T1000 (cell line): ENCODE measurements around the gene RGS7BP.
"Not testable (repeated sequence)": the region's sequence is repeated elsewhere in the genome, so short reads cannot be mapped to it uniquely, and the experiment has no call there.

Experiments used
- DNase-seq: peaks from one replicate; lab custom pipeline; 2025; ENCODE audit warnings: mixed read lengths; lab: John Stamatoyannopoulos, UW

The RGS7BP gene

DNA sequence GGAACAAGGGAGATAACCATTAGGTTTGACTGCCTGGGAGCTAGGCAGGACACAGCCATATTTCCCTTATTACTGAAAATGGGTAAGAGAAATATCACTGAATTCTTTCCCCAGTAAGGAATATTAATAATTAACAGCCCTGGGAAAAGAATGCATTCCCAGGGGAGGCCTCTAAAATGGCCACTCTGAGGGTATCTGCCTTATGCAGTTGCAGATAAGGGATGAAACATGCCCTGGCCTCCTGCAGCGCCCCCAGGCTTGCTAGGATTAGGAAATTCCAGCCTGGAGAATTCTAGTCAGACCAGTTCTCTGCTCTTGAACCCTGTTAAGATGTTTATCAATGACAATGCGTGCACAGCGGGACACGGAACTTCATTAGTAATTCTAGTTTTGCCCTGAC is 52.8 kb downstream of the RGS7BP start:
- not testable (repeated sequence) for DNase-seq

DNA sequence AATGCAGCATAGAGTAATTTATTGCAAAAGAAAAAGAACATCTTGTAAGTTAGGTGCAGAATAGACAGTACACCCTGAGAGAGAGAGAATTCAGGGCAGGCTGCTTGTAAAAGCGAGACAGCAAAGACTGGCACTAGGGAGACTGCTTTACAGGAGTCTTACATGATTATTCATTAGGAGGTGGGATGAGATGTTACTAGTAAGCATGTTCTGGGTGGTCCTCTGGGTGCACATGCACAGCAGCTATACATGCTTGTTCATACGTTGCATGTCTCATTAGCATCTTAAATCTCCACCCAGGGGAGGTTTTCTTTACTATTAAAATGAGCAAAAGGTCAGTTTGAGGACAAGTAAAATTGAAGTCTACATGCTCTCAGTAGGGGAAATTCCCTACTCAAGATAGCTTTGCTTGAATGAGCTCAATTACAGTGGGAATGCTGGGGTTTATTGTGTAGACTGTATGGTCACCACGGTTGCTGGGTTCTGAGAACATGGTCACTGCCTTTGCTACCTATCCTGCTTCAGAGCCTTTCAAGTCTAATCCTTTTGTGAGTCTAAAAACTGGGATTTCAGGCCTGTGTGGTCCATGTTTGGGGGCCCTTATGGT is 60.6 kb downstream of the RGS7BP start:
- DNase-seq, result no peak

DNA sequence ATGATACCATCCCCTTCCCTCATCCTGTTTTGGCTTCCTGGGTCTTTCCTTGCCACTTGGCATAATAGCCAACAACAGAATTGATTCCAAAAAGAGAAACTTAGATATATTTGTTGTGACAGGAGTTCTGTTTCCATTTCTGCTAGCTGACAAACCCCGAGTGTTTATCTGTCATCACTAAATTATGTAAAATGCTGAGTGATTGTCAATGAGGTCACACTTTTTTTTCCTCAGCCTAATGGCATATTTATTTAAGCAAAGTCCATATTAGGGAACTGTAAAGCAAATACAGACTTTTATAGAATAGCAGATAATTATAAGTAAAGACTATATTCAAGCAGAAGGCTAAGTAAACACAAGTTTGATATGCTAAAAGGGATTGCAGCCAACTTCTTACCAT is 64.0 kb downstream of the RGS7BP start:
- no peak for DNase-seq

DNA sequence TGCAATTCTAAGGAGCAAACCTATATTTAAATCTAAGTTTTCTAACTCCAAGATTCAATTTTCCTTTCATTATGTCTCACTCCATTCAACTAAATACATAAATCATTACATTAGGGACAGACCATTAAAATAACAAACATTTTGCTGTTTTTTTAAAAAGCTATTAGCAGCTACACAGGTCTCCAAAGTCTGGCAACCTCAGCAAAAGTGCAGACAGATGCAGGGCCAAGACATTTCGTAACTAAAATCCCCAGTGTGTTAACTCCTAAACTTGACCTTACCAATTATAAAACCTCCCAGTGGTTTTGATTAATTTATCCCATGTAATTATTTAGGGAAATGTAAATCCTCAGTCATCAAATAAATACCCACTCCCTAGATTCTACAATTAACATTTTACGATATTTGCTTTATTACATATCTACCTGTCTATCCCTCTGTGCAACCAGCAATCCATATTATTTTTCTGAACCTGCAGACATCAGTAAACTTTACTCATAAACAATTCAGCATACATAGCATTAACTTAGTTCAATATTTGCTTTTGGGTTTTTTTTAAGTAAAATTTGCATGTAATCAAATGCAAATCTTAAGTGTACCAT is 64.7 kb downstream of the RGS7BP start:
- no peak for DNase-seq

DNA sequence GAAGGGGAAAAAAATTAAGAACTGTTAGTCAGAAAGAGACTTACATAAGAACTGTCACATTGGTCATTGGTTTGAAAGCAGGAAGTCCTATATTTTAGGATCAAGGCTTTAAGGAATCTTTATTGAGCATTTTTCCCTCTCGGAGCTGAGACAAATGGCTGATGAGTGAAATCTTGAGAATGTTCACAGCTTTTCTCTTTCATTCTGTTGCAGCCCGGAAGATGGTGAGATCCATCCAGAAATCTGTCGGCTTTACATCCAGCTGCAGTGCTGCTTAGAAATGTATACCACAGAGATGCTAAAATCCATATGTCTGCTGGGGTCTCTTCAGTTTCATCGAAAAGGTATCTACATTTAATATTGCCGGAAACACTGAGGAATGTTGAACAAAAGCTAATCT is 69.7 kb downstream of the RGS7BP start:
- DNase-seq, result no peak

DNA sequence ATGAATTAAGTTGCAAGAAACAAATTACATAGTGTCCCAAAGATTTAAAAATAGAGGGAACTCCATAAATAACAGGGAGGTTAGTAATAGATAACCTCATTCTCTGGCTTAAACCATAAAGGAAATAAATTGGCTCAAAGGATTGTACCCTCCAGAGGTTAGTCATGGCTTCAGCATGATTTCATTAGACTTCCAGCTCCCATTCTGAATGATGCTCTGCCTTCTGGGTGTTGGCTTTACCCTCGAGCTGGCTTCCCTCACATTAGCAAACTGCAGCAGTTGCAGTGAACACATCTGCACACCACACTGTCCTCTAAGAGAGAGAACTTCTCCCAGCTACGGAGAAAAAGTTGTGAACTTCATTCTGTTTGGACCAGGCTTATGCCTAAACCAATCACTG is 70.4 kb downstream of the RGS7BP start:
- no peak for DNase-seq

DNA sequence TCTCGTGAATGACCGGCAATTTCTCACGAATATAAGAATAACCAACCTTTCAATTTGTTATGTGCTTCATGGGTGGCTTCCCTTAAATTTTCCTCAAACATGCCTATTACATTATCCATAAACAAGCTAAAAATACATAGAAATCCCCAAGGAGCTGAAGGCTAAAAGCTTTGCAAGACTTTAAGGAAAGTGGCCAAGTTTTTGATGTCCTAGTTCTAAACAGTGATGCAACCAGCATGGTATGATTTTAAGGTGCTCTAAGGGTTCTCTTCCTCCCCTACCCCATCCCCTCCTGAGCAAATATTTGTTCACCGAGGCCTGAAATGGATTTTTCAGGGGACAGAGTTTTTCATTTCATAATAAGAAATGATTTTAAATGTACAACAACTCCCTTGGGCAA is 79.8 kb downstream of the RGS7BP start:
- no peak for DNase-seq

DNA sequence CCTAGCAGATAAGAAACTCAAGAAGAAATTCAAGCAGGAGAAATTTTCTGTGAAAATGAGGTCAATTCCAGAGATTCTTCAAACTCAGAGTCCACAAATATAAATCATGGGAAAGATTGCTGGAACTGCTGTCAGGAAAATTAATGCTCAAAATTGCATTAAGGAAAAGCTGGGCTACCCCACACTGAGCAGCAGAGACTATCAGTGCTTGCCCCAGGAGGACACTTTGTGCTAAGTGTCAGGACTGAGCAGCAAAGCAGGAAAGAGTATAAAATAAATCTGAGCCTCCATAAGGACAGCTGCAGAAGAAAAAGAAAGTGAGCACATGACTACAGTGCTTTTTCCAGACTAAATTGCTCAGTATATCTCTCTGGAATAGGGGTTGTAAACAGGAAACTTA is 81.6 kb downstream of the RGS7BP start:
- no peak for DNase-seq

DNA sequence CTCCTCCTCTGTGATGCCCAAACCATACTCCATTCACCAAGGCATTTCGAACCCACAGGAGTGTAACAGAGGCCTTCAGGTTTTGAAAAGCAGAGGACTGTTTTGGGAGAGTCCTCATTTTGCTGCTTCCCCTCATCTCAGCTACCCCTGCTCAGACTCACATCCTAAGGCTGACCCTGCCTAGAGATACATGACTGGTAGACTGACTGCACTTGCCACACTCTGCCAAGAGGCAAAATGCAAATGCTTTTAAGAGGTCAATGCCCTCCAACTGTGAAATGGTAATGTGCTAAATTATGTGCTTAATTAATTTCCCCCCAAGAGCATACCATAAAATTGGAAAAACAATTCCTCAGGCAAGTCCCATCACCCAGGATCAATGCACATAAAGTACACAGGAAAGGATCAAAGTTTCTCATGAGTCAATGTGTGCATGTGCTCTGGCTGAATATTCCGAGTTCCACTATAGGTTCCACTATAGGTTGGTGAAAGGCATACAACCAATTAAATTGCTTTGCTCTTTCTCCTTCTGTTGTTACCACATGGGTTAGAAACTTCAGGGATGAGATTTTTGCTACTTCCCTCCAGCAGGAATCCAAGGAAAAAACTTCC is 87.0 kb downstream of the RGS7BP start:
- no peak for DNase-seq

DNA sequence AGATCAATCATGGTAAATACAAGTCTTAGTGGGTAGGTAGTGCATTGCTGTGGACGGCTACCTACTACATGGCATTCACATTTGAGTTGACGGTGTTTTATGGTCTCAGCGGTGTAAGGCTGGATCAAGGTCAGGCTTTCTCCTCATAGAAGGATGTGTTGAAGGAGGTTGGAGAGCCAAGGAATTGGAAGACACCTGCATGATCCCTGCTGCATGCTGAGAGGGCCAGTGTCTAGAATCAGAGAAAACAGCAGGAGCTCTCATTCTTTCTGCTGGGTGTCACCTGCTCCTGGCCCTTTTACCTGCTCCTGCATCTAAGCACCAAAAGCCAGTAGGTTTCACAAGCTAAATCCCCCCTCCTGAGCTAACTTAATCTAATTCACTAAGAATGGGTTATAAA is 88.2 kb downstream of the RGS7BP start:
- no peak for DNase-seq

DNA sequence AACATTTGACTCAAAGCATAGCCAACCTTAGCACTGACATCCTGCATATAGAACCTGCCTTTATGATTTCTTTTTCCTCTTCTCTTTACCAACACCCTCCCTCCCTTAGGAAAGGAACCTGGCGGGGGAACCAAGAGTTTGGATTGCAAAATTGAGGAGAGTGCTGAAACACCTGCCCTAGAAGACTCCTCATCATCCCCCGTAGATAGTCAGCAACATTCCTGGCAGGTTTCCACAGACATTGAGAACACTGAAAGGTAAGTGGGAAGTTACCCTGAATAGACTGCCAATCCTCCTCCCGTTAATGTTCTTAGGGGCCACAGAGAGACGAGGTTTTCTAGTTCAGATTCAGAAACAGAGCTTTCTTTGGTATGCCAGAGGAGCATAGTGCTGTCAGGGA is 88.8 kb downstream of the RGS7BP start:
- no peak for DNase-seq

DNA sequence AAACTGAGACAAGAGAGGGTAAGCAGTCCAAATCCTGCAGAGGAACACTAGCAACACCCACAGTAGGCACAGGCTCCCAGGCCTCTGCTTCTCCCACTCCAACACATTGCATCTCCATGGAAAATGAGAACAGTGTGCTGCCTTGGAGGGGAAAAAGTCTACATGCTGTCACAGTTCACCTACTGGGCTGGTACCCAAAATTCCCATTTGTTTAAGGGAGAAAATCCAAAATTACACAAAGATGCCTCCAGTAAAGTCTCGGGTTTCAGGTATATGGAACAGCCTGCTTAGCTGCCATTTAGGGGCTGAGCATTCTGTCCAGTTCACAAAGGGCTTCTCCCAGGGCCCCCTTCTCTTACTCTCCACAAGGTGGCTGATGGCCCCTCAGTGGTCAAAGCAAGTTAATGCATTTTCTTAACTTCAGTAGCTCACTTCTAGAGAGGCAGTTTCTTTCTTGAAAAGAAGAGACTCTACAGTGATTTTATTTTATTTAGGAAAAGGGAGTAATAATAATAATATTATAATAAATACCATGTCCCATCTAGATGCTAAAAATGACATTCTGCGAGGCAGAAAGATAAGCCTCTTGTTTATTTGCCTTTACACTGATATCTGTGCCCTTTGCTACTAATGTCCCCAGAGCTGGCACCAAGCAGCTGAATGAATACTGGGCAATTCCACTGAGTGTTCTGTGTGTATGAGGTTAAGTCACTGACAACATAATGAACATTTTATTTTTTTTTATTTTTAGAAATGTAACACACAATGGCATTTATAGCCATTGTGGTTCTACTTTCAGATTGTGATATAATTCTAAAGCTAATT is 89.4 kb downstream of the RGS7BP start:
- DNase-seq, result no peak

DNA sequence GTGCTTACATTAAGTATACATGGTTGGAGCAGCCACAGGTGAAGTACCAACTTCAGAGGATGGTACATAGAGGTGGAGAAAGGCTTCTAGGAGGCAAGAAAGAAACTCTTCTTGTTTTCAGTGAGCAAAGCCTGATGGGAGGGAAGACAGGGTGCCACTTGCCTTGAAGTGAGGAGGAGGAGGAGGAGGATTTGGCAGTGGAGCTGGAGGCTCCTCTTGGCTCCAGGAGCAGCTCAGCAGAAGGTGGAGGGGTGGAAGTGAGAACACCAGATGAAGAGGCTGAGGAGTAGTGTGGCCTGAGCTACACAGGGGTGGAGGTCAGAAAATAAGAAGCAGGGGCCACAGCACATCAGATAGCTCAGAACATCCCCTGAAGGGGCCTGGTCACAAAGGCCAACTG is 93.4 kb downstream of the RGS7BP start:
- no peak for DNase-seq

DNA sequence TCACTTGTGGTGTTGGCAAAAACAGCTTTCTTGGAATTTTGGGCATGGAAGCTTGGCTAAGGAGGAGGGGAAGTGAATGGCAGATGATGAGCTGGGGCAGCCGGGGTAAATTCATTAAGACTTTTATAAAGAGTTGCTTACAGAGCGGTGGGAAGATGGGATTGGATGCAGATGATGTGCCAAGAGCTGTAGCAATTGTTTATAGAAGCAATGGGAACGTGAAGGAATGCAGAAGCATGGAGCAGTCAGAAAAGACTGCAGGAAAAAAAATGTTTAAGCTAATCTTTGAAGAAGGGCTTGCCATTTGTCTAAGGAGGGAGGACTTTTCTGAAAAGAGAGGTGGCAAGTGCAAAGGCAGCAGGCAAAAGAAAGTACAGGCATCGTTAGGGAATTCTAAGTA is 97.9 kb downstream of the RGS7BP start:
- no peak for DNase-seq

DNA sequence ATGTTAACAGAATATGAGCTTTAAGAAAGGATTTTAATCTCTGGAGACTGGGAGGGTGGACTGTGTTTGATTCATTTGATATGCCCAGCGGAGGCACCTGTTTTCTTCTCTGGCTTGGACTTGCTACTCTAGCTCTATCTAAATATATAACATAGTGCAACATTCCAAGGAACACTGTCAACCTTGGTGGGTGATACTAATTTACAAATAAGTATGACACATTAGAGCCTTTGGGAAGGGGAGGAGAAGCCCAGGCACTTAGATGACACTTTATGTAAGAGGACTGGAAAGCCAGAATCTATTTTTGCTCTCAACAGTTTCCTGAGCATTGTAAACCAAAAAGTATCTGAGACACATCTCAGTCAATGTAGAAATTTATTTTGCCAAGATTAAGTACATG is 101.1 kb downstream of the RGS7BP start:
- no peak for DNase-seq

DNA sequence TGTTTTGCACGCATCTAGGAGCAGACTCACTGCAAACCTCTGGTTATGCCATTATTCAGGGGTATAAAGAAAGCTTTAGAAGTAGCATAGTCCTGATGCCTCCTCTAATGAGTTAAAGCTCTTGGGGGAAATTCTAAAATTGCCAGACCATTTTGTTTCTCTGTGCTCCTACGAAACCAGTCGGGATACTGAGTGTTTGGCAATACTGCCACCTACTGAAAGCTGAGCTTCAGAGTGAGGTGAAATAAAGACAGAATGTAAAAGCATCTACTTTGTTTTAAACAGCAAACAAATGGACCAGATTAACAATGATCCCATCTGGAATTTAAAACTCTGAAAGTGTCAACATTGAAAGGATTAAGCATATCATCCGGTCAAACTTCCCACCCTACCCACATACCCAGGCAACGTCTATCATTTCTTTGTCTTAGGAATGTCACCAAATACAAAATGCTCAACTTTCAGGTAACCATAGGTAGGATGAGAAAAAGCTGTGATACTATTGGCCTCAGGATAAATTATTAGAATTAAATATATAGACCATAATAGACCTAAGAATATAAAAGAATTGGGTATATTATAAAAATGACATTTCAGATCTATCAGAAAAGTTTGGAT is 106.6 kb downstream of the RGS7BP start:
- DNase-seq, result no peak

DNA sequence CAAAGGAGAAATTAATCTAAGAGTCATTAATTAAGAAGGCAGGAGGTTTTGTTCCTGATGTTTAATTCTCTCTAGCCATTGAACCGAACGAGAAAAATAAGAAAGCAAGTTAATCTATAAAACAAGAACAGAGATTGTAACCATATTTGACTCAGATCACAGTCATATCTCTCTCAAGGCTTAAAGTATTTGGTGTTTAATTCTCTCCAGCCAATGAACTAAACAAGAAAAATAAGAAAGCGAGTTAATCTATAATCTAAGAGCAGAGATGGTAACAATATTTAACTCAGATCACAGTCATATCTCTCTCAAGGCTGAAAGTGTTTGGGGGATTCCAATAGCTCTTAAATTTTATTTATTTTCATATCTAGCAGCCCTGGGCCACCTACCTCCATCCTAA is 110.1 kb downstream of the RGS7BP start:
- no peak for DNase-seq

DNA sequence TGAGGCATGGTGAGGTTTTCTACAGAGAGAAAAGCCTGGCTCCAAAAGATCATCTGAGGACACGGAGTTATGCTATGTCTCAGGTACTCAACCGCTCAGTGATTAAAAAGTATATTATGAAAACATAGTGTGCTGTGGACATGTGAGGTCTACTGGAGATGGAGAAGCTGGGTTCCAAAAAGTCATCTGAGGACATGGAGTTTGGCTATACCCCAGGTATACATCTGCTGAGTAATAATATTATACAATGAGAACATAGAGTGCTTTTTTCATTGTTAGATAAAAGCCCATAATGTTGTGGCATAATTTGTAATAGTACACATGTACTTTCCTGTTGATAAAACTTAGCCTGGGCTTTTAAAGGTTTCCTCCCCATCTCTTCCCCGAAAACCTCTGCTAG is 113.8 kb downstream of the RGS7BP start:
- no peak for DNase-seq

DNA sequence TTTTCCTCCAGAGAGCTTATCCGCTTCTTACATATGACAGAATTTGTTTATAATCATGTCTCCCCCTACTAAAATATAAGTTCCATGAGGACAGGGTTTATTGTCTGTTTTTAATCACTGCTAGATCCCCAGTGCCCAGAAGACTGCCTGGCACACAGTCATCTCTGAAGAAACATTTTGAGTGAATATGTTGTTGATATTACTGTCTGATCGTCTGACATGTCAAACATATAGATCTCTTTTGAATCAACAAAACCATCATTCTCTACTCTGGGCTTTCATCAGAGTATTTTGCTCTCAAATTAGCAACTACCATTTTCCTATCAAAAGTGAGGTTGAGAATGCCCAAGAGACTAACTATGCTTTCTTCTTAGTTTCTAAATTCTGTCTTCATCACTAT is 117.2 kb downstream of the RGS7BP start:
- no peak for DNase-seq

DNA sequence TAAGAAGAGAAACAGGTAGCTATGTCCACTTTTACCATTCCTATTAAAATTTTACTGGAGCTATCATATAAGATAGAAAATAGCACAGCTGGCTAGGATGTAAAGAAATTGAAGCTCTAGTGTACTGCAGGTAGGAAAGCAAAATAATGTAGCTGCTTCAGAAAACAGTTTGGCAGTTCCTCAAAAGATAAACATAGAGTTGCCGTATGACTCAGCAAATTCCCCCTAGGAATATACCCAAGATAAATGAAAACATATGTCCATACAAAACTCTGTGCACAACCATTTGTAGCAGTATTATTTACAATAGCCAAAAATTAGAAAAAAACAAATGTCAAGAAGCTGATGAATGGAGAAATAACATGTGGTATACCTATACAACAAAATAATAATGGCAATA is 119.9 kb downstream of the RGS7BP start:
- no peak for DNase-seq

DNA sequence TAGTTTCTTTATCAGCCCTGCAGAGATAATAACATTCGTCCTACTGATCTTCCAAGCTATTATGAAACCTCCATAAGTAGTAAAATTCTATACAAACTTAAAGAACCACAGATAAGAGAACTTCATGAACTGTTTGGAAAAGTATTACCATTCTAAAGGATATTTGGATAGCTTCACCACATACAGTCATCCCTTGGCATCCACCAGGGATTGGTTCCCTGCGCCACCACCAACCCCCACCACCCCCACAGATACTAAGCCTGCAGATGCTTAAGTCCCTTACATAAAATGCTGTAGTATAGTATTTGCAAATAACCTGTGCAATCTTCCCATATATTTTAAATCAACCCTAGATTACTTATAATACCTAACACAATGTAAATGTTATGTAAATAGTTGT is 123.1 kb downstream of the RGS7BP start:
- DNase-seq, result no peak

DNA sequence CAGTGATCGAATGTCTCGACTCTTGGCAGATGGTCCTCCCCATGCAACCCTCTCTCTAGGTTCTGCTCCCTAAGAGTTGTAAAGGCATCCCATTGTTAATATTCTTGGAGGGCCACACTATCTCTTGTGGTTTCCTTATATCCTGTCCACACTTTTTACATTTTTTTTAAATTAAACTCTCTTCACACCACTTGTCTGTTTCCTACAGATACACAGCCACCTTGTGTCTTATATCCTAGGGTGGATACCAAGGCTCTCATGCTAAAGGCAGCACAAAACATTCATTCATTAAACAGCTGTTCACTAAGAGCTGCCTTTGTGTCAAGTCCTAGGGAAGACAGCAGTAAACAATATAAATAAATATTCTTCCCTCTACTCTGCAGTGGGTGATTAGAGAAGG is 124.0 kb downstream of the RGS7BP start:
- no peak for DNase-seq

DNA sequence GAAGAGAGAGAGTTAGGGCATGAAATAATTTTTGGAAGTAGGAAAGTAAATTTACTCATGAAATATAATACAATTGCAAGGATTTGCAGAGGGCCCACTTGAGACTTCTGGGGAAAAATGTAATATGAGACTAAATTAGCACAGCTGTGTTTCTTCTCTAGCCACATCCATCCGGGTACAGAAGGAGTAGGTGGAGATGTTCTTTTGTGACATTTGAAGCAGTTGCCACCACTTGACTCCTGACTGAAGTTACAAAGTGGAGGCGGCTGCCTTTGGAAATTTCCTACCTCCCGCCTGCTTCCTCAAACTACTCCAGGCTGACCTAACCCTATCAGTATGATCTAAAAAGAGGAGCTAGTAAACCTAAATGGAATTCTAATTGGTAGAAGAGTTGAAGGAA is 126.4 kb downstream of the RGS7BP start:
- DNase-seq, result no peak
